HG03064 (cell line): ENCODE data around the gene SERPINB1.
"Not testable (repeated sequence)": the region's sequence is repeated elsewhere in the genome, so short reads cannot be mapped to it uniquely, and the experiment has no call there.

ENCODE experiments used
- ATAC-seq: cut with Tn5 transposase; IDR thresholded peaks from one replicate; pipeline ENCODE4 v1.9.1; 2021; ENCODE audit warnings: low read depth; ENCODE audit not compliant: unreplicated experiment

The SERPINB1 gene

GRCh38 chr6:2841264-2842138, at the start of gene SERPINB1:
Gene SERPINB1, minus strand, starts transcription at chr6:2841863. Its CDS starts 1,277 bp downstream, at chr6:2840586.
- ATAC-seq, result no peak

- no peak for ATAC-seq
Observed at GRCh38 chr6:2890976-2891767, 49.5 kb upstream of the SERPINB1 start.

GRCh38 chr6:2885967-2886735, 44.5 kb upstream of the SERPINB1 start:
- no peak for ATAC-seq

- ATAC-seq, result no peak
Observed at GRCh38 chr6:2884804-2885203, 43.1 kb upstream of the SERPINB1 start.

- no peak for ATAC-seq
Observed at GRCh38 chr6:2883673-2884072, 42.0 kb upstream of the SERPINB1 start.

- ATAC-seq, result no peak
Observed at GRCh38 chr6:2881423-2881822, 39.8 kb upstream of the SERPINB1 start.

- ATAC-seq, result not testable (repeated sequence)
Observed at GRCh38 chr6:2880156-2880555, 38.5 kb upstream of the SERPINB1 start.

- ATAC-seq, result no peak
Observed at GRCh38 chr6:2877960-2878359, 36.3 kb upstream of the SERPINB1 start.

GRCh38 chr6:2877057-2877882, 35.6 kb upstream of the SERPINB1 start:
- no peak for ATAC-seq

- no peak for ATAC-seq
Observed at GRCh38 chr6:2876210-2877056, 34.8 kb upstream of the SERPINB1 start.

- ATAC-seq, result no peak
Observed at GRCh38 chr6:2875359-2876191, 33.9 kb upstream of the SERPINB1 start.

GRCh38 chr6:2873643-2874042, 32.0 kb upstream of the SERPINB1 start:
- ATAC-seq, result no peak

- ATAC-seq, result no peak
Observed at GRCh38 chr6:2872423-2873358, 31.0 kb upstream of the SERPINB1 start.

- ATAC-seq, result no peak
Observed at GRCh38 chr6:2871953-2872352, 30.3 kb upstream of the SERPINB1 start.

- ATAC-seq, result no peak
Observed at GRCh38 chr6:2871102-2871501, 29.4 kb upstream of the SERPINB1 start.

GRCh38 chr6:2870046-2870636, 28.5 kb upstream of the SERPINB1 start:
- no peak for ATAC-seq

- ATAC-seq, result no peak
Observed at GRCh38 chr6:2868637-2869036, 27.0 kb upstream of the SERPINB1 start.
